Neural progenitor cell (in vitro differentiated cells): ENCODE measurements around the gene IQCK. TPM values are rescaled to one million over a fixed set of nuclear protein-coding genes. Genes with fewer than 3 reads are reported as not detected.

Experiments
- DNase-seq: peaks from one replicate; pipeline ENCODE4 v3.0.0-alpha.2; 2016; ENCODE audit warnings: low spot score
- H2AFZ ChIP-seq: fragments of 200-600 bp; sonication (generic); replicated peaks from 2 replicates; pipeline ENCODE4 v1.6.1; 2016; ENCODE audit warnings: antibody characterized with exemption
- H3F3A ChIP-seq: fragments of 200-600 bp; sonication (generic); 2 replicates; pipeline ENCODE4 v1.6.1; 2016; ENCODE audit warnings: antibody characterized with exemption, low read depth
- H3K27ac ChIP-seq: fragments of 200-600 bp; sonication (generic); 2 replicates; pipeline ENCODE4 v1.5.1; 2016; ENCODE audit warnings: mild to moderate bottlenecking
- H3K27me3 ChIP-seq: fragments of 200-600 bp; sonication (generic); 2 replicates; pipeline ENCODE4 v1.6.1; 2016; ENCODE audit warnings: mild to moderate bottlenecking, moderate library complexity
- H3K36me3 ChIP-seq: fragments of 200-600 bp; sonication (generic); 2 replicates; pipeline ENCODE4 v1.5.1; 2016
- H3K4me1 ChIP-seq: fragments of 200-600 bp; sonication (generic); 2 replicates; pipeline ENCODE4 v1.6.1; 2016; ENCODE audit warnings: mixed run types
- H3K4me2 ChIP-seq: fragments of 200-600 bp; sonication (generic); 2 replicates; pipeline ENCODE4 v1.6.1; 2016
- H3K4me3 ChIP-seq: fragments of 200-600 bp; sonication (generic); 2 replicates; pipeline ENCODE4 v1.5.1; 2016
- H3K79me2 ChIP-seq: fragments of 200-600 bp; sonication (generic); 2 replicates; pipeline ENCODE4 v1.6.1; 2016; ENCODE audit warnings: low read depth
- H3K9ac ChIP-seq: fragments of 200-600 bp; sonication (generic); 2 replicates; pipeline ENCODE4 v1.6.1; 2016
- H3K9me3 ChIP-seq: fragments of 200-600 bp; sonication (generic); 2 replicates; pipeline ENCODE4 v1.5.1; 2016; ENCODE audit warnings: low read depth
- H4K20me1 ChIP-seq: fragments of 200-600 bp; sonication (generic); 2 replicates; pipeline ENCODE4 v1.6.1; 2016; ENCODE audit warnings: low read depth
- H3K27ac Mint-ChIP-seq: 3 replicates; pipeline ENCODE4 v1.8.0; 2021; ENCODE audit warnings: mixed read lengths
- H3K27me3 Mint-ChIP-seq: 2 replicates; pipeline ENCODE4 v1.8.0; 2022; ENCODE audit warnings: low read depth, mild to moderate bottlenecking, inconsistent platforms, moderate library complexity, mixed read lengths; ENCODE audit not compliant: insufficient read depth
- H3K36me3 Mint-ChIP-seq: 3 replicates; pipeline ENCODE4 v1.8.0; 2021; ENCODE audit warnings: mixed read lengths
- H3K4me1 Mint-ChIP-seq: 3 replicates; pipeline ENCODE4 v1.8.0; 2021; ENCODE audit warnings: mixed read lengths
- H3K4me3 Mint-ChIP-seq: 3 replicates; pipeline ENCODE4 v1.8.0; 2021; ENCODE audit warnings: mild to moderate bottlenecking, moderate library complexity, mixed read lengths
- H3K9me3 Mint-ChIP-seq: 3 replicates; pipeline ENCODE4 v1.8.0; 2020; ENCODE audit warnings: mixed read lengths
- CTCF ChIP-seq: fragments of 200-600 bp; sonication (generic); IDR thresholded peaks from 2 replicates; pipeline ENCODE4 v1.5.1; 2017; ENCODE audit warnings: antibody characterized with exemption, mild to moderate bottlenecking
- EZH2 ChIP-seq: fragments of 200-600 bp; sonication (generic); IDR thresholded peaks from 2 replicates; pipeline ENCODE4 v1.6.1; 2017; ENCODE audit warnings: antibody characterized with exemption, mild to moderate bottlenecking, moderate library complexity
- EZH2phosphoT487 ChIP-seq: fragments of 200-600 bp; sonication (generic); IDR thresholded peaks from 2 replicates; pipeline ENCODE4 v1.6.1; 2017; ENCODE audit warnings: antibody characterized with exemption
- total RNA-seq: library from RNA; depleted of rRNA; stranded (reverse); fragments of >200 nt; gene quantifications from 2 replicates; pipeline ENCODE4 v1.2.3, GENCODE V29; 2015; ENCODE audit warnings: low replicate concordance

The IQCK gene
- total RNA-seq, 1 donor from 2014 or later, result 22.1 TPM

DNA sequence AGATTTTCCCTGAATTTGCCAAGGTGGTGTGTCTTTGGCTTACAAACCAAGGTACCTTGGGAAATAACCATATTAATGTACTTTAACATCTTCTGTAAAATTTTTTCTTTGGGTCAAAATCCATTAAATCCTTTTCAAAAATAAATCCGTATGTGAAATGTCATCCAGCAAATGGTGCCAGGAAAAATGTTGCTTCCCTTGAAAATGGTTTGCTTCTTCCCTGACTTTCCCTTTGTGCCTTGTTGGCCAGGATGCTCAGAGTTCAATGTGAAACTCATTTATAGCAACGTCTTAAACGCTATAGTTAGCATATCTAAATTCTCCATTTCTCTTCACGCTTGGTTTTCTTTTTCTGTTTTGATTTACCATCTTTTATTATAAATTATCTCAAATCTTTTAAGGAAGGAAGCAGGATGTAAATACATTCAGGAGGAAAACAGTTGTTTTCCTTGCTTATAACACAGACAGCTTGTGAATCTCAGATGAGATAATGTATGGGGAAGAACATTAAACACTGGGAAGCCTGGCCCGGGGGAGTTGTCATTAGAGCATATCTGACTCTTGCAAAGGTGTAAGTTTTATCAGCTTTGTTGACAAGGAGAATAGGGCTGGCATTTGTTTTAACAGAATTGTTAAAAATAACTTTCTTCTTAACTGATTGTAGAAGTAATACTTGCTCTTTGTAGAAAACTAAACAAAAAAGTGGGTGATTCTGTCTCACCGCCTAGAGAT is 124.5 kb downstream of the IQCK start:
- Histone ChIP-seq H2AFZ (no peak overlapping the region), H3K27me3 (no peaks in the 10 kb centered on the region), H3K9me3 (no peaks in the 10 kb centered on the region), H3K79me2 (no peaks in the 10 kb centered on the region), H3F3A (peaks cover 22% of the 10 kb centered on the region), H3K9ac (no peak overlapping the region), H3K4me2 (no peak overlapping the region), H3K4me3 (no peak overlapping the region), H3K36me3 (no peaks in the 10 kb centered on the region), H3K4me1 (peaks cover 12% of the 10 kb centered on the region), H3K27ac (no peak overlapping the region), H4K20me1 (peaks cover 11% of the 10 kb centered on the region)
- H3K4me3 Mint-ChIP-seq, result no peak overlapping the region
- DNase-seq, result no peak
- no peak for TF ChIP-seq CTCF
- no peak for TF ChIP-seq EZH2
- TF ChIP-seq EZH2phosphoT487, result no peak
- H3K27me3 Mint-ChIP-seq, result peaks cover 2% of the 10 kb centered on the region
- no peaks in the 10 kb centered on the region for H3K9me3 Mint-ChIP-seq
- H3K4me1 Mint-ChIP-seq, result peaks cover 23% of the 10 kb centered on the region
- no peak overlapping the region for H3K27ac Mint-ChIP-seq
- H3K36me3 Mint-ChIP-seq, result peaks cover 11% of the 10 kb centered on the region

- no peak overlapping the region for H3K4me3 ChIP-seq
- peaks cover 4% of the 10 kb centered on the region for H3K4me1 ChIP-seq
- H3F3A ChIP-seq, result peaks cover 14% of the 10 kb centered on the region
- DNase-seq, result no peak
- H3K36me3 ChIP-seq, result no peaks in the 10 kb centered on the region
- Mint-ChIP-seq H3K9me3 (no peaks in the 10 kb centered on the region), H3K4me3 (no peak overlapping the region), H3K27me3 (peaks cover 2% of the 10 kb centered on the region), H3K4me1 (peaks cover 16% of the 10 kb centered on the region), H3K36me3 (peaks cover 13% of the 10 kb centered on the region), H3K27ac (no peak overlapping the region)
- H3K9ac ChIP-seq, result no peak overlapping the region
- no peaks in the 10 kb centered on the region for H3K9me3 ChIP-seq
- no peaks in the 10 kb centered on the region for H3K27me3 ChIP-seq
- no peaks in the 10 kb centered on the region for H3K79me2 ChIP-seq
- peaks cover 4% of the 10 kb centered on the region for H4K20me1 ChIP-seq
- no peak overlapping the region for H3K4me2 ChIP-seq
- no peak overlapping the region for H2AFZ ChIP-seq
- H3K27ac ChIP-seq, result no peak overlapping the region
- no peak for TF ChIP-seq CTCF
Measured at GRCh38 chr16:19843371-19843770, 125.3 kb downstream of the IQCK start.

DNA sequence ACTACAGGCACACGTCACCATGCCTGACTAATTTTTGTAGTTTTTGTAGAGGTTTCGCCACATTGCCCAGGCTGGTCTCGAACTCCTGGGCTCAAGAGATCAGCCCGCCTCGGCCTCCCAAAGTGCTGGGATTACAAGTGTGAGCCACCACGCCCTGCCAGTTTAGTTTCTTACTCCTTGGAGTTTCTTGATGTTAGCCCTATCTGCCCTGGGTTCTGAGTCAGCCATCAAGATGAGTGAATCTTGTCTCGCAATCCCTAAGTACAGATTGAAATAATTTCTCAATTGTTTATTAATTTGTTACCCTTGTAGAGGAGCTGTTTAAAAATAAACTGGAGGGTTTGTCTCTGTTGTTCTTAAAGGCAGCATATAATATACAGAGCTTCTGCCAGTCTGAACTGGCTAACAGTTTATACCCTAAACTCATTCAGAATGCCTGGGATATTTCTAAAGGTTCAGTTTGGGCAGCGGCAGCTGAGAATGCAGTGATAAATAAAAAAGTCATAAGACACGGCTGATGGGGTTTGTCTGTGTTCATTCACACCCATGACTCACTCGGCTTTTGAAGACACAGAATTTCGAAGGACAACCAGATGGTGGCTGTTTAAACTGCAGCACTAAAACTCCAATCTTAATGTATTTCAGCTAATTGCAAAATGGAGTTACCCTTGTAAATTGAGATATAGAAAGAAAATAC is 127.0 kb downstream of the IQCK start:
- no peak overlapping the region for H3K27ac Mint-ChIP-seq
- DNase-seq, result no peak
- H3K4me3 Mint-ChIP-seq, result no peak overlapping the region
- H3K79me2 ChIP-seq, result no peaks in the 10 kb centered on the region
- H3K4me1 ChIP-seq, result no peaks in the 10 kb centered on the region
- H3K27me3 ChIP-seq, result no peaks in the 10 kb centered on the region
- H3K36me3 ChIP-seq, result no peaks in the 10 kb centered on the region
- H3K27ac ChIP-seq, result no peak overlapping the region
- H3F3A ChIP-seq, result no peaks in the 10 kb centered on the region
- no peaks in the 10 kb centered on the region for H3K9me3 Mint-ChIP-seq
- peaks cover 18% of the 10 kb centered on the region for H3K36me3 Mint-ChIP-seq
- no peaks in the 10 kb centered on the region for H3K9me3 ChIP-seq
- H3K4me1 Mint-ChIP-seq, result peaks cover 15% of the 10 kb centered on the region
- no peak overlapping the region for H3K4me3 ChIP-seq
- H3K4me2 ChIP-seq, result no peak overlapping the region
- H2AFZ ChIP-seq, result no peak overlapping the region
- no peak overlapping the region for H3K9ac ChIP-seq
- no peaks in the 10 kb centered on the region for H4K20me1 ChIP-seq
- TF ChIP-seq EZH2phosphoT487, result no peak
- TF ChIP-seq EZH2, result no peak
- no peak for TF ChIP-seq CTCF
- H3K27me3 Mint-ChIP-seq, result peaks cover 2% of the 10 kb centered on the region
